OCI-LY7 (cell line): ENCODE results near the gene LYPLAL1. TPM values are rescaled to one million over a fixed set of nuclear protein-coding genes. Genes with fewer than 3 reads are reported as not detected.

Experiments
- BruUV-seq: library from RNA; stranded (reverse); fragments of 400-500 nt; replicated peaks from 2 replicates; lab custom pipeline; 2021; lab: Mats Ljungman, UMichigan
- CTCF ChIA-PET: fragments of 300-600 bp; sonication (Branson Sonifier 250); formaldehyde crosslinking; loops from one replicate; lab custom pipeline; 2022; ENCODE audit warnings: antibody characterized with exemption; ENCODE audit not compliant: unreplicated experiment; lab: Charles Lee
- POLR2A ChIA-PET: fragments of 300-600 bp; sonication (Branson Sonifier 250); formaldehyde crosslinking; loops from one replicate; lab custom pipeline; 2022; ENCODE audit warnings: antibody characterized with exemption; lab: Charles Lee
- DNase-seq: peaks from one replicate; pipeline ENCODE4 v3.0.0-alpha.2; 2015; ENCODE audit warnings: low spot score
- H2AFZ ChIP-seq: fragments of 200-600 bp; sonication (generic), shearing (Covaris generic); 2 replicates; pipeline ENCODE4 v1.6.1; 2014; ENCODE audit warnings: mild to moderate bottlenecking, antibody characterized with exemption, low read length, moderate library complexity
- H3K27ac ChIP-seq: fragments of 200-600 bp; sonication (generic); 2 replicates; pipeline ENCODE4 v1.5.1; 2014; ENCODE audit warnings: mixed run types, low read depth, mild to moderate bottlenecking, moderate library complexity, low read length, inconsistent platforms; ENCODE audit not compliant: poor library complexity, severe bottlenecking
- H3K36me3 ChIP-seq: fragments of 200-600 bp; sonication (generic); 2 replicates; pipeline ENCODE4 v1.6.1; 2014; ENCODE audit warnings: mild to moderate bottlenecking, antibody characterized with exemption, low read length, moderate library complexity, mixed read lengths; ENCODE audit not compliant: insufficient read depth
- H3K4me1 ChIP-seq: fragments of 200-600 bp; sonication (generic); 2 replicates; pipeline ENCODE4 v1.5.1; 2014; ENCODE audit warnings: mild to moderate bottlenecking, low read length; ENCODE audit not compliant: insufficient read depth, poor library complexity, severe bottlenecking
- H3K4me2 ChIP-seq: fragments of 200-600 bp; sonication (generic); 2 replicates; pipeline ENCODE4 v1.6.1; 2014; ENCODE audit warnings: mild to moderate bottlenecking, low read length
- H3K4me3 ChIP-seq: fragments of 200-600 bp; sonication (generic); 2 replicates; pipeline ENCODE4 v1.5.1; 2014; ENCODE audit warnings: mild to moderate bottlenecking, low read depth, low read length; ENCODE audit not compliant: poor library complexity, severe bottlenecking
- H3K79me2 ChIP-seq: fragments of 200-600 bp; sonication (generic); 2 replicates; pipeline ENCODE4 v1.6.1; 2016; ENCODE audit warnings: low read depth, mild to moderate bottlenecking, low read length, moderate library complexity, mixed read lengths; ENCODE audit not compliant: insufficient read depth
- H3K9me2 ChIP-seq: fragments of 200-600 bp; sonication (generic); 2 replicates; pipeline ENCODE4 v1.6.1; 2016; ENCODE audit warnings: mild to moderate bottlenecking, low read length, mixed read lengths; ENCODE audit not compliant: insufficient read depth
- H3K9me3 ChIP-seq: fragments of 200-600 bp; sonication (generic); 2 replicates; pipeline ENCODE4 v1.6.1; 2014; ENCODE audit warnings: mild to moderate bottlenecking, mixed run types, low read length, mixed read lengths
- H4K20me1 ChIP-seq: fragments of 200-600 bp; sonication (generic); 2 replicates; pipeline ENCODE4 v1.6.1; 2014; ENCODE audit warnings: mild to moderate bottlenecking, antibody characterized with exemption, low read length, moderate library complexity, mixed read lengths; ENCODE audit not compliant: insufficient read depth
- CTCF ChIP-seq: fragments of 200-600 bp; sonication (generic); conservative IDR thresholded peaks from 2 replicates; pipeline ENCODE4 v1.5.1; 2014; ENCODE audit warnings: mild to moderate bottlenecking, antibody characterized with exemption, low read length, moderate library complexity, mixed read lengths
- EZH2phosphoT487 ChIP-seq: fragments of 200-600 bp; sonication (generic); IDR thresholded peaks from 2 replicates; pipeline ENCODE4 v1.6.1; 2018; ENCODE audit warnings: low read depth, borderline replicate concordance, mild to moderate bottlenecking, mixed run types, antibody characterized with exemption, low read length, moderate library complexity, mixed read lengths
- intact Hi-C: fragments of 100-400 bp; cut with micrococcal nuclease; formaldehyde crosslinking; loops from one replicate; pipeline ENCODE4 v1.10.0; 2022; ENCODE audit not compliant: unreplicated experiment
- total RNA-seq, 2 experiments: library from RNA; depleted of rRNA in 1 of 2; stranded (reverse); fragments of >200 nt in 1 of 2; shearing (Covaris generic) in 1 of 2; gene quantifications; 2 replicates each; pipeline ENCODE4 v1.2.3, GENCODE V29; 2014 to 2022

Gene LYPLAL1
- total RNA-seq, 2 experiments from 2014 or later, result 19.6 to 32.1 TPM

DNA sequence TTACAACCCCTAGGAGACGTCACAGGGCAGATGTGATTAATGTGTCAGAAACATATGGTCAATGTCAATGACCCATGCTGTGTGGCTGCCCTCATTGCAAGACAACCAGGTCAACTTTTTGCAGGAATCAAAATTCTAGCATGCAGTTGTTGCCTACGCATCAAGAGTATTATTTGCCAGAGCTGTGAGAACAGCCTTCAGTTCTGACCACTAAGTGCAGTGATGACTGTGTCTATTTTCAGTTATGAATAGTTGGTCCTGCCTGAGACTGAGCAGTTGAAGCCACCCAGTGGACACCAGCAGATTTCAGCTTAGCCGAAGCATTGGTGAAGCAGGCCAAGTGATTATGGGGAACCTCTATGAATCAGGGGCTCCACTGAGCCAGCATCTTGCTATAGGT lies 47.3 kb downstream of the LYPLAL1 start:
- Histone ChIP-seq H3K9me3 (no peaks in the 10 kb centered on the region), H3K4me3 (no peak overlapping the region), H3K4me2 (no peak overlapping the region), H3K9me2 (peaks cover 8% of the 10 kb centered on the region), H2AFZ (no peak overlapping the region), H3K36me3 (no peaks in the 10 kb centered on the region), H3K27ac (no peak overlapping the region), H3K4me1 (no peaks in the 10 kb centered on the region), H4K20me1 (no peaks in the 10 kb centered on the region), H3K79me2 (no peaks in the 10 kb centered on the region)
- DNase-seq, result no peak
- intact Hi-C loops, result no loop called here
- ChIA-PET CTCF (no interaction called here), POLR2A (interaction anchor here (0.6 kb wide), 1 partner anchor 59 kb away, joined by 3 read pairs; no protein-coding TSS in a partner anchor)
- no TSS peak for BruUV-seq
- no peak for TF ChIP-seq CTCF
- no peak for TF ChIP-seq EZH2phosphoT487

DNA sequence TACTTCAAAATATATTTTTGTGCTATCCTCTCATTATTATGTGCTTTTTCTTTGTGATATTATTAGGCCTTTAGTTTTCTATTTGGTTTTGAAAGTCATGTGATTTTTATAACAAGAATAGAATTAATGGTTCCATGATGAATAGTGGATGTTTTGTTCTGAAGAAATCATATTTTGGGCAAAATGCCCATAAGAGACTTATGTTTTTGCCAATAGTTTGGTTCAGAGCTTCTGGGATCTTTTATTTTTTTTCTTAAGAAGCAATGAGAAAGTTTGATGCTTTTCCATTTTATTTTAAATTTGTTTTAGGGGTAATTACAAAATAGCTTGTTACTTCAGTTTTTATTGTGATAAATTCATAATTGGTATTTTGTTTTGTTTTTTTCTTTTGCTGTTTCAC lies 49.8 kb downstream of the LYPLAL1 start:
- intact Hi-C loops, result no loop called here
- H3K36me3 ChIP-seq, result no peaks in the 10 kb centered on the region
- H3K9me2 ChIP-seq, result peaks cover 8% of the 10 kb centered on the region
- ChIA-PET POLR2A (no interaction called here), CTCF (no interaction called here)
- no peaks in the 10 kb centered on the region for H4K20me1 ChIP-seq
- DNase-seq, result no peak
- no peaks in the 10 kb centered on the region for H3K79me2 ChIP-seq
- no peaks in the 10 kb centered on the region for H3K9me3 ChIP-seq
- no peak overlapping the region for H3K4me3 ChIP-seq
- no peak for TF ChIP-seq EZH2phosphoT487
- TF ChIP-seq CTCF, result no peak
- no peaks in the 10 kb centered on the region for H3K4me1 ChIP-seq
- no peak overlapping the region for H3K4me2 ChIP-seq
- no TSS peak for BruUV-seq
- no peak overlapping the region for H2AFZ ChIP-seq
- no peak overlapping the region for H3K27ac ChIP-seq

DNA sequence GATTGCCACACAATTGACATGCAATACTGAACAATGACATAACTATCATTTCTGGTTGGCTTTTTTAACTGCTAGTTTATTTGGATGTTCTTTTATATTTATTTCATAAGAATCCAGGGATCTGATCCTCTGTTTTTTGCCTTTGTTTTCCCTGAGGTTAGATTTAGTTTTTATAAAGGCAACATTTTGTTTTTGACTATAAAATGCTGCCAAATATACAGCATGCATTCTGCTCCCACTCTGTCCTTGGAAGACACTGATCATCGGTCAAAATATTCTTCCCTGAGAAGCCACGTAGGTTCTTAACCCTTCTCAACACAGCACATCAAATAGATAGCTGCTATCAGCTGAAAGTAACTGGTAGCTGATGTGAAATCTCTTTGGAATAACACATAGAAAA lies 52.5 kb downstream of the LYPLAL1 start:
- intact Hi-C loops, result no loop called here

More for the DNA sequence above, 52.5 kb downstream of the LYPLAL1 start:
- Histone ChIP-seq H3K9me3 (no peaks in the 10 kb centered on the region), H4K20me1 (no peaks in the 10 kb centered on the region), H3K9me2 (peaks cover 8% of the 10 kb centered on the region), H3K4me2 (no peak overlapping the region), H3K27ac (no peak overlapping the region), H3K4me3 (no peak overlapping the region), H3K79me2 (no peaks in the 10 kb centered on the region), H3K36me3 (no peaks in the 10 kb centered on the region), H3K4me1 (no peaks in the 10 kb centered on the region), H2AFZ (no peak overlapping the region)
- ChIA-PET POLR2A (interaction anchor here (0.6 kb wide), 1 partner anchor 307 kb away, joined by 3 read pairs; no protein-coding TSS in a partner anchor), CTCF (no interaction called here)
- TF ChIP-seq CTCF (no peak), EZH2phosphoT487 (no peak)
- DNase-seq, result no peak
- no TSS peak for BruUV-seq
